HG02973 (cell line): ENCODE results near the gene KBTBD2.
A peak's percentile ranks its signal among the peaks of the same experiment; 100 is the strongest.
"Not testable (repeated sequence)": the region's sequence is repeated elsewhere in the genome, so short reads cannot be mapped to it uniquely, and the experiment has no call there.

Experiments
- ATAC-seq: cut with Tn5 transposase; IDR thresholded peaks from one replicate; pipeline ENCODE4 v1.9.1; 2021; ENCODE audit warnings: moderate library complexity; ENCODE audit not compliant: unreplicated experiment

Gene KBTBD2

DNA sequence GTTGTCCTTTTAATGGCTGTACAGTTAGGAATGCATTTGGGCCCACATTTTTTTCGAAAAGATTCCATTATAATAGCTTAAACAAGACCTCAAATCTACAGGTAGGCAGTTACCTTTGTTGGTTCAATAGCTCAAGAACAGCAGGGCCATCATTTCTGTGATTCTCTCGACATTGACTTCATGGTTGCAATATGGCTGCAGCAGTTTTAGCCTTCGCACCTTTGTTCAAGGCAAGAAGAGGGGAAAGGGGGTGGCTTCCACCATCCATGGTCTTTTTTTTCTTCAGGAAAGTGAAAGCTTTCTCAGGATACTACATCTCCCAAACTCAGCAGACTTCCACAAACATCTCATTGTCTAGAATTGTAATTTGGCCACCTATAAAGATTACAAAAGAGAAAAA, 2.2 kb upstream of the KBTBD2 start:
- ATAC-seq, result no peak

- no peak for ATAC-seq
These were observed 1.6 kb upstream of the KBTBD2 start for GRCh38 chr7:32893207-32893524.

- no peak for ATAC-seq
These were observed 1.1 kb upstream of the KBTBD2 start for GRCh38 chr7:32892521-32893206.

- ATAC-seq, result peak; percentile 42
These were observed 400 bp upstream of the KBTBD2 start for GRCh38 chr7:32891800-32892520.

DNA sequence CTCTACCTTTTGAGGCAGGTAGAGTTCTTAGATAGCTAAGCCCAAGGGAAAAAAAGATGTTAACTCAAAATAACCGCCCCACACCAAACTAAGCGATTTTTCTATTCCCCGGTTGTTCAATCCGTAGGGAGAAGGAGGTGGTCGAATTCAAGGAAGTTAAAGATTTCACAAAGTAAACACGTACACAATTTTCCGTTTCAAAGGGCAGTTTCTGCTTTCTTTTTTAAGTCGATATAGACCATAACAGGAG, 842 bp downstream of the KBTBD2 start:
- no peak for ATAC-seq

DNA sequence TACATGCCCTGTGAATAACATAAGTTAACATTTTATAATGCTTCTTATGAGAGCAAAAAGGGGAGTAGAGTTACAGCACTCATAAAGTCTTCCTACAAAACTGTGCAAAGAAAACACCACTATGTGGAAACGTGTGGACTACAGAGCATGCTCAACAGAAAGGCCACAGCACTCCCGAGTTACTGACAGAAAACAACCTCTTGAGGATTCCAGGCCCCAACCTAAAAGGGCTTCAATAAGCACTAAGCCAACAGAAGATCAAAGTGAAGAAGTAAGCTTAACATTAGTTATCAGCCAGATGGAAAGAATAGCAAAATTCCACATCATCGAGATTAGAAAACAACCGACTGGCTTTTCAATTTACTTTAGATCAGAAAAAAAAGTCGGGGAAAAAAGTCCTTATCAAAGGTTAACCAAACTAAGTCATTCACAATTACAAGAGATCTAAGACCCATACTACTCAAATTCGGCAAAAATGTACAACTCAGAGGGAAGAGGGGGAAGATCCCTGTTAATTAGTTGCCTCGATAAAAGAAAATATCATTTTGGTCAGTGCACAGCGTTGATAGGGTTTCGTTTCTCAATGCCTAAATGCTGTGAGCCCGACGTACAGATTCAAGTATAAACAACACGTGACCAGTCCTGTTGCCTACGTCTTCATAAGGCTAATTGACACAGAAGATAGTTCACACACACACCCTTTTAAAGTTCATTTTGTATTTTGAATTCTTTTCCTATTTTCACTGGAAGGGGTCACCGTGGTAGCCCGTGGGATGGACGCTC, 1.4 kb downstream of the KBTBD2 start:
- peak; percentile 36 for ATAC-seq

DNA sequence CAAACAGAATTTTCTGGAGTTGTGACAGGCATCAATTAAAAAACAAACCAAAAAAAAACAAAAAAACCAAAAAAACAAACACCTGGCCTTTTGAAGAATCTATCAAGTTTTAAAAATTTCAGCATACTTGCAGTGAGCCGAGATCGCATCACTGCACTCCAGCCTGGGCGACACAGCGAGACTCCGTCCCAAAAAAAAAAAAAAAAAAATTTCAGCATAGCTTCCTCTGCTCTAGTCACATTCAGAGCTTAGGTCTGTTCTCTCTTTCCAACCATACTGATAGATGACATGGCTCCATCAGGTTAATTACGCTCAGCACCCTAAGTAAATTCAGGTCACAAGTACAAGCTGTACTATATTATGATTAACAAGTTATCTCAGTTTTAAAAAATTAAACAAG, 3.1 kb downstream of the KBTBD2 start:
- ATAC-seq, result no peak

DNA sequence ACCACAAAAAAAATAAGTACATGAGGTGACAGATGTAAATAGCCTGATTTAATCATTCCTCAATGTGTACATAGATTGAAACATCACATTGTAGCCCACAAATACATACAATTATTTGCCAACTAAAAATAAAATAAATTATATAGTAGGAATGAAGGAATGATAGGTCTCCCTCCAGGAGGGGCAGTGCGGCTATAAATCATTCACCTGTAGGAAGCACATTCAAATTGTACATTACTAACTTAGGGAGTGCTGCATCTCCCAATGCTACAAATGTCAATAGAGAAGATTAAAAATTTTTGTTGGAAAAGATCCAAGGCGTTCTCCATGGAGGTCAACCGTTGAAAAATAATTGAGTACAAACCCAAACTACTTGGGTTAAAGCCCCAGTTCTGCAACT, 4.2 kb downstream of the KBTBD2 start:
- no peak for ATAC-seq

- ATAC-seq, result no peak
These were observed 10.2 kb downstream of the KBTBD2 start for GRCh38 chr7:32881074-32881982.

DNA sequence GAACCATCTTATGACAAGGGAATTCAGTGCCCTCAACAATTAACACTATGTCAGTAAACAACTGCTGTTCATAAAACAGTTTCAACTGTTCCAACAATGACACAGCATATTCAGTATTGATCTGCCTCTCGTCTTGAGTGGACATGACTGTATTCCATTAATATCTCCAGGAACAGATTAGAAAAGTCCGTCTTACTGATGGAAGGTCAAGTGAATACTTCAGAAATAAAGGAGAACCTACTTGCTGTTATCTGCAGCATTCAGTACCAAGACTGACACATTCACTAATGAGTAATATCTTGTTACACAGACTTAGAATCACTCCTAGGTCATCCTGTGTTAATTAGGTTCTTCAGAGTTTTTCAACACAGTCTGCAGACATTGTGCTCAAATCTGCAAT, 12.1 kb downstream of the KBTBD2 start:
- ATAC-seq, result no peak

- ATAC-seq, result not testable (repeated sequence)
These were observed 13.5 kb downstream of the KBTBD2 start for GRCh38 chr7:32878023-32878422.

DNA sequence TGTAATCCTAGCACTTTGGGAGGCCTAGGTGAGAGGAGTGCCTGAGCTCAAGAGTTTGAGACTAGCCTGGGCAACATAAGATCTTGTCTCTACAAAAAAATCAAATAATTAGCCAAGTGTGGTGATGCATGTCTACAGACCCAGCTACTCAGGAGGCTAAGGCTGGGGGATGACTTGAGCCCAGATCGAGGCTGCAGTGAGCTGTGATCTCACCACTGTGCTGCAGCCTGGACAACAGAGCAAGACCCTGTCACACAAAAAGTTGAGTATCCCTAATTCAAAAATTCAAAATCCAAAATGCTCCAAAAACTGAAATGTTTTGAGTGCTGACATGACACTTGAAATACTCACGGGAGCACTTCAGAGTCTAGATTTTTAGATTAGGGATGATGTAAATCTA, 19.1 kb downstream of the KBTBD2 start:
- no peak for ATAC-seq

GRCh38 chr7:32871624-32872371, 19.8 kb downstream of the KBTBD2 start:
- peak; percentile 69 for ATAC-seq

GRCh38 chr7:32870298-32870697, 21.3 kb downstream of the KBTBD2 start:
- ATAC-seq, result no peak

GRCh38 chr7:32869716-32870115, 21.8 kb downstream of the KBTBD2 start:
- no peak for ATAC-seq

DNA sequence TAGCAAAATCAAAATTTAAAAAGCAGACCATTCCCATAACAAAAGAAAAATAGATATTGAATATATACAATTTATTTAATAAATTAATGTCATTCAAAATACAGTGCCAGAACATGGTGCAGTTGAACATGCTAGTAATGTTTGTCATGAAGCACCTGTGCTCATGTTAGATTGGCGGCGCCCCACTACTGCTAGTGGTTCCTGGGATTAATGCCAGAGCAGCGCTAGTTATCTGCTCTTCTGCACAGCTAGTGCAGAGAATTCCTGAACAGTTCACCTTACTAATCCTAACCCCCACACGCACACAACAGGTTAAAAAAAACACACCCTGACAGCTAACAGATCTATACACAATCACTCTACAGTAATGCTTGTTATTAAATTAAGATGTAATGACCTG, 23.4 kb downstream of the KBTBD2 start:
- ATAC-seq, result no peak

DNA sequence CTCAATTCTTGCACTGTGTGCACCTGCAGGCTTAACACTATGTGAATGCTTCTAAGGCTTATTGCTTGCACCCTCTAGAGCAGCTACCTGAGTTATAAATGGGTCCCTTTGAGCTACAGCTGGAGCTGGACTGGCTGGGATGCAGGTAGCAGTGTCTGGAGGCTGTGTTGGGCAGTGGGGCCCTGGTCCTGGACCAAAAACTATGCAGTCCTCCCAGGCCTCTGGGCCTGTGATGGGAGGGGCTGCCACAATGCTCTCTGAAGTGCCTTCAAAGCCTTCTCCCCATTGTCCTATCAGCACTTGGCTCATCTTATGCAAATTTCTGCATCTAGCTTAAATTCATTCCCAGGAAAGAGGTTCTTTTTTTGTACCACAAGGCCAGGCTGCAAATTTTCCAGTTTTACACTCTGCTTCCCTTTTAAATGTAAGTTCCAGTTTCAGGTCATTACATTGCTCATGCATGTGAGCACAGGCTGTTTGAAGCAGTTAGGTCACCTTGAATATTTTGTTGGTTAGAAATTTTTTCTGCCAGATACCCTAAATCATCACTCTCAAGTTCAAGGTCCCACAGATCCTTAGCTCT, 26.0 kb downstream of the KBTBD2 start:
- no peak for ATAC-seq

DNA sequence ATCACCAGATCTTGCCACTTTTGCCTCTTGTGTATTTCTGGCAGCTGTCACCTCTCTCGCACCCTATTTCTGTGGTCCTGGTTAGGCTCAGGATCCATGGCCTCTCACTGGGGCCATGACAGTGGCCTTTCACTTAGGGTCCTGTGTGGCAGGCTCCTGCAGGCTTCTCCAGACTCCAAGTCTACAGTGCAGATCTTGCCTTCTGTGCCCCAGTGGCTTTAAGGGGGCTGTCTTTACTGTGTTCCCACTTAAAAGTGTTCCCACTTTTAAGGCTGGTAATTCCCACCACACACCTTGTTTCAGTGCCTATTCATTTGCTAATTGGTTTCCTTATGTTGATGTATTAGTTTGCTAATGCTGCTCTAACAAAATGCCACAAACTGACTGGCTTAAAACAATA, 27.7 kb downstream of the KBTBD2 start:
- ATAC-seq, result not testable (repeated sequence)

- ATAC-seq, result no peak
These were observed 31.5 kb downstream of the KBTBD2 start for GRCh38 chr7:32860090-32860489.

GRCh38 chr7:32858648-32859047, 32.9 kb downstream of the KBTBD2 start:
- ATAC-seq, result no peak
